Sigmoid colon (tissue), 4 donors: ENCODE data around the gene FBLN1.
"Not testable (repeated sequence)": the region's sequence is repeated elsewhere in the genome, so short reads cannot be mapped to it uniquely, and the experiment has no call there.

ENCODE experiments used
- CTCF ChIP-seq, 4 experiments: fragments of 450-650 bp in 3 of 4; fragments of 200-600 bp in 1 of 4; IDR thresholded peaks; one replicate each; pipeline ENCODE4 v1.5.1; 2016 to 2019; ENCODE audit warnings: antibody characterized with exemption in 4 of 4, mild to moderate bottlenecking in 3 of 4, moderate library complexity in 2 of 4
- EP300 ChIP-seq, 4 donors: sonication (generic); formaldehyde crosslinking; IDR thresholded peaks; one replicate each; pipeline ENCODE4 v1.6.1; 2017; ENCODE audit warnings: antibody characterized with exemption in 4 of 4
- POLR2A ChIP-seq, 2 donors: fragments of 450-650 bp; IDR thresholded peaks; one replicate each; pipeline ENCODE4 v1.6.1; 2016; ENCODE audit warnings: antibody characterized with exemption in 2 of 2, mild to moderate bottlenecking in 2 of 2, moderate library complexity in 2 of 2
- POLR2AphosphoS5 ChIP-seq, 4 donors: sonication (generic); formaldehyde crosslinking; IDR thresholded peaks; one replicate each; pipeline ENCODE4 v1.6.1; 2017; ENCODE audit warnings: antibody characterized with exemption in 4 of 4

GRCh38 chr22:45623464-45624145, 120.9 kb downstream of the FBLN1 start:
- TF ChIP-seq POLR2AphosphoS5, EP300, CTCF, POLR2A (IDR thresholded peaks at IDR 0.05): not testable (repeated sequence)
